ENCODE data around the gene CTTNBP2.

GRCh38 chr7:117724898-117725297 is 148.3 kb downstream of the CTTNBP2 start:
- TF ChIP-seq CTCF (IDR thresholded peaks at IDR 0.05), result no peak
- no peak for TF ChIP-seq POLR2A (IDR thresholded peaks at IDR 0.05)
- TF ChIP-seq EP300 (IDR thresholded peaks at IDR 0.05), result no peak
